ENCODE data around the gene HIPK2. TPM values are rescaled to one million over a fixed set of nuclear protein-coding genes. Genes with fewer than 3 reads are reported as not detected.

HIPK2 gene
- total RNA-seq, 1 donor from 2014 or later = 7.7 TPM

- no peak for DNase-seq
Measured at GRCh38 chr7:139750459-139751095, 27.2 kb downstream of the HIPK2 start.

GRCh38 chr7:139749545-139749944, 28.3 kb downstream of the HIPK2 start:
- DNase-seq = no peak

GRCh38 chr7:139748941-139749340, 28.9 kb downstream of the HIPK2 start:
- no peak for DNase-seq

- no peak for DNase-seq
Measured at GRCh38 chr7:139748373-139748765, 29.4 kb downstream of the HIPK2 start.

GRCh38 chr7:139747662-139748372, 30.0 kb downstream of the HIPK2 start:
- no peak for DNase-seq

GRCh38 chr7:139746652-139747051, 31.1 kb downstream of the HIPK2 start:
- no peak for DNase-seq

GRCh38 chr7:139745678-139746143, 32.1 kb downstream of the HIPK2 start:
- no peak for DNase-seq

- no peak for DNase-seq
Measured at GRCh38 chr7:139744768-139745677, 32.8 kb downstream of the HIPK2 start.

GRCh38 chr7:139743967-139744767, 33.6 kb downstream of the HIPK2 start:
- DNase-seq = no peak

- no peak for DNase-seq
Measured at GRCh38 chr7:139743267-139743966, 34.4 kb downstream of the HIPK2 start.

GRCh38 chr7:139741789-139742344, 35.9 kb downstream of the HIPK2 start:
- DNase-seq = no peak

- no peak for DNase-seq
Measured at GRCh38 chr7:139741239-139741638, 36.6 kb downstream of the HIPK2 start.

- DNase-seq = no peak
Measured at GRCh38 chr7:139739863-139740597, 37.8 kb downstream of the HIPK2 start.

- DNase-seq = no peak
Measured at GRCh38 chr7:139738772-139739171, 39.0 kb downstream of the HIPK2 start.

GRCh38 chr7:139738101-139738489, 39.7 kb downstream of the HIPK2 start:
- DNase-seq = no peak

GRCh38 chr7:139737221-139738100, 40.3 kb downstream of the HIPK2 start:
- DNase-seq = no peak

GRCh38 chr7:139735912-139736595, 41.7 kb downstream of the HIPK2 start:
- DNase-seq = no peak

GRCh38 chr7:139735466-139735865, 42.3 kb downstream of the HIPK2 start:
- no peak for DNase-seq

- DNase-seq = no peak
Measured at GRCh38 chr7:139734395-139734794, 43.4 kb downstream of the HIPK2 start.
